H1 (cell line): ENCODE measurements around the gene SPDYE5. TPM values are rescaled to one million over a fixed set of nuclear protein-coding genes. Genes with fewer than 3 reads are reported as not detected.

ENCODE experiments used
- CTCF ChIA-PET: fragments of 300-600 bp; sonication (Branson Sonifier 250); formaldehyde crosslinking; loops from one replicate; lab custom pipeline; 2021; ENCODE audit not compliant: partially characterized antibody; lab: Charles Lee
- POLR2A ChIA-PET: fragments of 300-600 bp; sonication (Branson Sonifier 250); formaldehyde crosslinking; loops from one replicate; lab custom pipeline; 2021; ENCODE audit warnings: inconsistent platforms; ENCODE audit not compliant: partially characterized antibody; lab: Charles Lee
- DNase-seq, 2 experiments: peaks; one replicate each; pipeline versions ENCODE4 v3.0.0 to v3.0.0-alpha.2; 2010 to 2022; ENCODE audit warnings: low spot score in 2 of 2, low read depth in 1 of 2, mixed read lengths in 1 of 2
- FAIRE-seq: peaks from 2 replicates; lab custom pipeline; 2011; peaks lifted over from hg19 to GRCh38; lab: Jason Lieb, UNC
- H2AFZ ChIP-seq: 2 replicates; pipeline ENCODE4 v1.8.1; 2012; ENCODE audit warnings: low read length, inconsistent platforms
- H2AK5ac ChIP-seq: 2 replicates; pipeline ENCODE4 v1.6.1; 2013; ENCODE audit warnings: low read depth, low read length
- H2BK120ac ChIP-seq: replicated peaks from 2 replicates; pipeline ENCODE3; 2013; ENCODE audit warnings: low read depth, low read length, inconsistent platforms
- H2BK12ac ChIP-seq: 2 replicates; pipeline ENCODE4 v1.6.1; 2013; ENCODE audit warnings: low read depth, low read length
- H2BK15ac ChIP-seq: 2 replicates; pipeline ENCODE4 v1.6.1; 2013; ENCODE audit warnings: low read length
- H2BK20ac ChIP-seq: 2 replicates; pipeline ENCODE4 v1.6.1; 2013; ENCODE audit warnings: low read length
- H2BK5ac ChIP-seq: 2 replicates; pipeline ENCODE4 v1.6.1; 2013; ENCODE audit warnings: low read depth, low read length
- H3K14ac ChIP-seq: 2 replicates; pipeline ENCODE4 v1.6.1; 2013; ENCODE audit warnings: inconsistent platforms; ENCODE audit not compliant: insufficient read length
- H3K18ac ChIP-seq: 2 replicates; pipeline ENCODE4 v1.6.1; 2013; ENCODE audit warnings: low read length; ENCODE audit errors: extremely low read depth
- H3K23ac ChIP-seq: 2 replicates; pipeline ENCODE4 v1.6.1; 2013; ENCODE audit warnings: inconsistent platforms; ENCODE audit not compliant: insufficient read length
- H3K23me2 ChIP-seq: 2 replicates; pipeline ENCODE4 v1.6.1; 2013; ENCODE audit warnings: low read depth, low read length
- H3K27ac ChIP-seq: 2 replicates; pipeline ENCODE4 v1.6.1; 2011; ENCODE audit warnings: low read depth, low read length, inconsistent platforms
- H3K27me3 ChIP-seq, 4 experiments: replicated peaks in 1 of 4; 1 replicate in 1 of 4; 2 replicates in 3 of 4; pipeline versions ENCODE4 v1.6.1 to v1.8.1; 2011 to 2013; ENCODE audit warnings: low read length in 3 of 4, mild to moderate bottlenecking in 3 of 4, inconsistent platforms in 2 of 4, mixed read lengths in 2 of 4, moderate library complexity in 1 of 4; ENCODE audit not compliant: control insufficient read depth in 3 of 4, insufficient read depth in 3 of 4; ENCODE audit errors: extremely low read depth in 1 of 4
- H3K36me3 ChIP-seq, 4 experiments: 2 replicates each; pipeline versions ENCODE4 v1.6.1 to v1.8.1; 2011 to 2013; ENCODE audit warnings: mild to moderate bottlenecking in 4 of 4, low read length in 3 of 4, moderate library complexity in 2 of 4, control low read depth in 1 of 4, inconsistent platforms in 1 of 4; ENCODE audit not compliant: insufficient read depth in 4 of 4, control insufficient read depth in 2 of 4
- H3K4ac ChIP-seq: replicated peaks from 2 replicates; pipeline ENCODE3; 2013; ENCODE audit warnings: low read length, low read depth, mixed read lengths, inconsistent platforms; ENCODE audit not compliant: insufficient read length
- H3K4me1 ChIP-seq, 4 experiments: replicated peaks in 1 of 4; 1 replicate in 1 of 4; 2 replicates in 3 of 4; pipeline versions ENCODE4 v1.6.1 to v1.8.1; 2011 to 2013; ENCODE audit warnings: low read length in 3 of 4, inconsistent platforms in 2 of 4, mixed read lengths in 1 of 4; ENCODE audit not compliant: insufficient read depth in 4 of 4, control insufficient read depth in 3 of 4
- H3K4me2 ChIP-seq, 2 experiments: 2 replicates each; pipeline versions ENCODE4 v1.6.1 to v1.8.1; 2011 to 2013; ENCODE audit warnings: low read depth in 2 of 2, low read length in 2 of 2, control low read depth in 1 of 2, inconsistent platforms in 1 of 2, mild to moderate bottlenecking in 1 of 2; ENCODE audit not compliant: insufficient read depth in 1 of 2
- H3K4me3 ChIP-seq, 4 experiments: fragments of 200-600, 300-600 bp in 1 of 4; sonication (generic), shearing (Covaris generic), sonication (Bioruptor Twin) in 1 of 4; 2 replicates each; pipeline versions ENCODE4 v1.5.1 to v1.8.1; 2011 to 2016; ENCODE audit warnings: low read length in 4 of 4, low read depth in 3 of 4, control low read depth in 2 of 4, inconsistent platforms in 2 of 4, mild to moderate bottlenecking in 2 of 4, mixed read lengths in 1 of 4, moderate library complexity in 1 of 4; ENCODE audit not compliant: insufficient read depth in 2 of 4; ENCODE audit errors: extremely low read depth in 1 of 4
- H3K56ac ChIP-seq: replicated peaks from 2 replicates; pipeline ENCODE3; 2013; ENCODE audit warnings: low read depth, mild to moderate bottlenecking, mixed read lengths, low read length, inconsistent platforms; ENCODE audit not compliant: insufficient read length
- H3K79me1 ChIP-seq: 2 replicates; pipeline ENCODE4 v1.6.1; 2013; ENCODE audit warnings: low read depth, low read length, control low read depth
- H3K79me2 ChIP-seq, 2 experiments: 2 replicates each; pipeline versions ENCODE4 v1.6.1 to v1.8.1; 2012 to 2013; ENCODE audit warnings: low read length in 2 of 2, mild to moderate bottlenecking in 2 of 2, inconsistent platforms in 1 of 2; ENCODE audit not compliant: insufficient read depth in 2 of 2, control insufficient read depth in 1 of 2
- H3K9ac ChIP-seq, 4 experiments: replicated peaks in 1 of 4; 1 replicate in 1 of 4; 2 replicates in 3 of 4; pipeline versions ENCODE4 v1.6.1 to v1.8.1; 2011 to 2013; ENCODE audit warnings: low read depth in 3 of 4, low read length in 3 of 4, control low read depth in 2 of 4, mild to moderate bottlenecking in 2 of 4, moderate library complexity in 2 of 4, inconsistent platforms in 1 of 4; ENCODE audit errors: extremely low read depth in 1 of 4
- H3K9me3 ChIP-seq, 2 experiments: 2 replicates each; pipeline versions ENCODE4 v1.6.1 to v1.8.1; 2012 to 2013; ENCODE audit warnings: mild to moderate bottlenecking in 2 of 2, moderate library complexity in 2 of 2, control low read depth in 1 of 2, inconsistent platforms in 1 of 2, low read depth in 1 of 2, low read length in 1 of 2, mixed read lengths in 1 of 2; ENCODE audit not compliant: insufficient read depth in 2 of 2
- H4K20me1 ChIP-seq, 2 experiments: replicated peaks in 1 of 2; 2 replicates each; pipeline versions ENCODE3 to v1.8.1; 2011 to 2013; ENCODE audit warnings: inconsistent platforms in 2 of 2, low read length in 2 of 2, mild to moderate bottlenecking in 1 of 2; ENCODE audit not compliant: insufficient read depth in 2 of 2, control insufficient read depth in 1 of 2
- H4K5ac ChIP-seq: 2 replicates; pipeline ENCODE4 v1.6.1; 2013; ENCODE audit warnings: low read length, low read depth, mixed read lengths, inconsistent platforms; ENCODE audit not compliant: insufficient read length
- H4K8ac ChIP-seq: 2 replicates; pipeline ENCODE4 v1.8.0; 2013; ENCODE audit warnings: mild to moderate bottlenecking, moderate library complexity, low read length, inconsistent platforms; ENCODE audit not compliant: insufficient read depth; ENCODE audit errors: extremely low read depth
- H4K91ac ChIP-seq: replicated peaks from 2 replicates; pipeline ENCODE3; 2013; ENCODE audit warnings: low read length, mixed read lengths, inconsistent platforms; ENCODE audit not compliant: insufficient read length
- ASH2L ChIP-seq: fragments of 200-600, 300-600 bp; sonication (generic); IDR thresholded peaks from one replicate; pipeline ENCODE4 v1.7.1; 2017; ENCODE audit warnings: low read length
- BRCA1 ChIP-seq: IDR thresholded peaks from 2 replicates; pipeline ENCODE4 v1.6.1; 2012; ENCODE audit warnings: low read depth, low read length, improper control_type of control experiment
- EGR1 ChIP-seq: IDR thresholded peaks from 2 replicates; pipeline ENCODE4 v1.6.1; 2011; ENCODE audit warnings: low read depth, low read length, borderline replicate concordance
- JUND ChIP-seq: IDR thresholded peaks from 2 replicates; pipeline ENCODE4 v1.6.1; 2011; ENCODE audit warnings: mild to moderate bottlenecking, improper control_type of control experiment, low read length
- RAD21 ChIP-seq, 2 experiments: IDR thresholded peaks in 1 of 2; conservative IDR thresholded peaks in 1 of 2; 2 replicates each; pipeline ENCODE4 v1.6.1; 2011; ENCODE audit warnings: low read depth in 2 of 2, low read length in 2 of 2, improper control_type of control experiment in 1 of 2, inconsistent platforms in 1 of 2, mild to moderate bottlenecking in 1 of 2, moderate library complexity in 1 of 2
- RNF2 ChIP-seq: fragments of 200-900, 300-1000 bp; sonication (generic); IDR thresholded peaks from 2 replicates; pipeline ENCODE4 v1.7.1; 2016; ENCODE audit warnings: borderline replicate concordance, low read depth, mild to moderate bottlenecking, antibody characterized with exemption, low read length; ENCODE audit not compliant: poor library complexity, severe bottlenecking; ENCODE audit errors: missing control alignments
- WGBS, 2 experiments: shearing (Covaris generic) in 1 of 2; methylation state at CpG; one replicate each; pipeline versions ENCODE4 v1.1.6 to v1.1.7; 2013 to 2015; ENCODE audit warnings: low lambda C conversion rate in 2 of 2, mixed read lengths in 2 of 2, inconsistent platforms in 1 of 2, low coverage in 1 of 2, missing lambda C conversion rate in 1 of 2; ENCODE audit not compliant: insufficient replicate concordance in 2 of 2, insufficient coverage in 1 of 2, insufficient read length in 1 of 2; ENCODE audit errors: extremely low coverage in 1 of 2, missing lambda C conversion rate in 1 of 2; 5-methylcytosine and 5-hydroxymethylcytosine counted together
- polyA plus RNA-seq, 7 experiments: library from polyadenylated mRNA; depleted of rRNA in 3 of 7; stranded (reverse) in 5 of 7; unstranded in 2 of 7; fragments of >200 nt in 5 of 7; fragments of 200-250 nt in 2 of 7; gene quantifications; 1 replicate in 5 of 7; 2 replicates in 1 of 7; 4 replicates in 1 of 7; pipeline versions ENCODE4 v1.2.1 to v1.2.3, GENCODE V29; 2011 to 2013; ENCODE audit warnings: missing spikeins in 2 of 7, mixed read lengths in 2 of 7
- total RNA-seq: library from RNA; stranded (reverse); fragmentation: NEBNext Ultra II Directional; extraction: Animal tissue kit (Norgen Biotek cat#: 25700); gene quantifications from 2 replicates; pipeline ENCODE4 v1.2.1, GENCODE V29; 2021

Gene SPDYE5
- total and polyA plus RNA-seq, 2 of the 8 experiments (the other 6 are each of a cell fraction or from before 2014, with no cell fraction given) = not detected

DNA sequence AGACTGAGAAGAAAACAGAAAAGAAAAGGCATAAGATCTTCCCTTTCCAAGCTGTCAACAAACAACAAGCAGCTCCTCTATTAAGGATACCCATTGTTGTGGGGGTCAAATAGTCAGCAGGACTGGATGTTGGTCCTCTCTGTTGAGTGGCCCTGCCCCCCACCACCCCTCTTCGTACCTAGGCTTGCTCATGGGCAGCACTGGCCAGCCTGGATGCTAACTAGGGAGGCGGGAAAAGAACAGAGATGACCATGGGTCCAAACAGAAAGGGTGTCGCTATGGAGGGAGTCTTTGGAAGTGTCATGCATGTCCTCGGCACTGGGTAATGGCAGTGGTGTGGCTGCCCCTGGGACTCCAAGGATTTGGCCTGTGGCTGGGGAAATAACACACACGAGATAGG, 45.6 kb downstream of the SPDYE5 start:
- Histone ChIP-seq H2BK15ac (no peak overlapping the region), H2BK20ac (no peak overlapping the region), H3K56ac (no peak overlapping the region), H2BK5ac (no peak overlapping the region), H3K36me3 (peaks cover 30 to 69% (median 56%) of the 10 kb centered on the region in 4 experiments), H3K14ac (no peak overlapping the region), H3K4me3 (no peak overlapping the region), H4K8ac (no peak overlapping the region), H3K18ac (no peak overlapping the region), H2AK5ac (no peak overlapping the region), H4K91ac (no peak overlapping the region), H3K4me1 (no peaks in the 10 kb centered on the region), H3K9me3 (no peaks in the 10 kb centered on the region), H3K27me3 (no peaks in the 10 kb centered on the region), H4K5ac (no peak overlapping the region), H3K79me2 (no peaks in the 10 kb centered on the region), H3K23ac (no peak overlapping the region), H2AFZ (no peak overlapping the region), H3K4me2 (no peak overlapping the region), H4K20me1 (no peaks in the 10 kb centered on the region), H2BK120ac (no peak overlapping the region), H3K79me1 (no peaks in the 10 kb centered on the region), H3K9ac (no peak overlapping the region), H3K23me2 (no peaks in the 10 kb centered on the region), H2BK12ac (no peak overlapping the region), H3K27ac (no peak overlapping the region), H3K4ac (no peak overlapping the region)
- ChIA-PET CTCF (no interaction called here), POLR2A (no interaction called here)
- 90% methylated on average over 5 of the region's 5 CpGs; no CpG with 5 or more reads in 1 of the 2 experiments for WGBS, 2 experiments
- no peak for TF ChIP-seq EGR1
- TF ChIP-seq RNF2 = no peak
- TF ChIP-seq RAD21 (IDR thresholded peaks at IDR 0.05 in 1 of 2, conservative IDR thresholded peaks at IDR 0.05 in 1 of 2; ENCODE audit: low read depth in 2 of 2, low read length in 2 of 2) = no peak
- no peak for TF ChIP-seq JUND
- TF ChIP-seq ASH2L = no peak
- TF ChIP-seq BRCA1 = no peak
- DNase-seq = no peak
- no peak for FAIRE-seq
